ENCODE measurements around the gene ZNF444. TPM values are rescaled to one million over a fixed set of nuclear protein-coding genes. Genes with fewer than 3 reads are reported as not detected.

The ZNF444 gene
- total and polyA plus RNA-seq, 2 of the 8 experiments (the other 6 are each of a cell fraction or from before 2014, with no cell fraction given): 49.5 to 54.5 TPM

DNA sequence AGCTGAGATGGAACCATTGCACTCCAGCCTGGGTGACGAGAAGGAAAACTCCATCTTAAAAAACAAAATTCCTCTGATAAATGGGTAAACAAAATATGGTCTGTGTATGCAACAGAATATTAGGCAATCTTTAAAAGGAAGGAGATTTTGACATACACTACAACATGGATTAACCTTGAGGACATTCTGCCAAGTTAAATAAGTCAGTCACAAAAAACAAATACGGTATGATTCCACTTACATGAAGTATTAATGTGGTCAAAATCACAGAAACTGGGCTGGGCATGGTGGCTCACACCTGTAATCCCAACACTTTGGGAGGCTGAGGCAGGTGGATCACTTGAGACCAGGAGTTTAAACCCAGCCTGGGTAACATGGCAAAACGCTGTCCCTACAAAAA, 3.0 kb upstream of the ZNF444 start:
- no peak overlapping the region for H2AK5ac ChIP-seq (ENCODE audit: low read depth, low read length)
- no peaks in the 10 kb centered on the region for H3K27me3 ChIP-seq (replicated peaks in 1 of 4; ENCODE audit: control insufficient read depth in 3 of 4, extremely low read depth in 1 of 4, insufficient read depth in 3 of 4, low read length in 3 of 4)
- H3K79me1 ChIP-seq (ENCODE audit: low read depth, low read length): peaks cover 5% of the 10 kb centered on the region; the same call in 1 of the 2 replicates
- no peak overlapping the region for H2AFZ ChIP-seq (ENCODE audit: low read length)
- H2BK12ac ChIP-seq (ENCODE audit: low read depth, low read length): no peak overlapping the region
- H4K91ac ChIP-seq (replicated peaks; ENCODE audit: insufficient read length, low read length): no peak overlapping the region
- peaks cover 0 to 15% of the 10 kb centered on the region in 2 experiments; a peak in 2 of 4 replicates for H3K79me2 ChIP-seq (ENCODE audit: control insufficient read depth in 1 of 2, insufficient read depth in 2 of 2, low read length in 2 of 2)
- peaks cover 0 to 2% of the 10 kb centered on the region in 2 experiments for H4K20me1 ChIP-seq (replicated peaks in 1 of 2; ENCODE audit: control insufficient read depth in 1 of 2, insufficient read depth in 2 of 2, low read length in 2 of 2)
- ChIA-PET POLR2A (ENCODE audit: partially characterized antibody) (interaction anchor here (0.8 to 3.0 kb wide), 4 partner anchors 10 to 57 kb away, joined by 3 to 8 read pairs (median 4); no protein-coding TSS in a partner anchor), CTCF (ENCODE audit: partially characterized antibody) (interaction anchor here (0.7 to 7.1 kb wide), 8 partner anchors 9 to 171 kb away, joined by 3 to 35 read pairs (median 3); no protein-coding TSS in a partner anchor)
- H3K23me2 ChIP-seq (ENCODE audit: low read depth, low read length): peaks cover 10% of the 10 kb centered on the region
- no peak overlapping the region for H3K14ac ChIP-seq (ENCODE audit: insufficient read length)
- DNase-seq (ENCODE audit: low read depth in 1 of 2, low spot score in 2 of 2) (no peak), FAIRE-seq (no peak)
- H3K9ac ChIP-seq (replicated peaks in 1 of 4; ENCODE audit: extremely low read depth in 1 of 4, low read depth in 3 of 4, low read length in 3 of 4): no peak overlapping the region
- no peak overlapping the region for H2BK120ac ChIP-seq (replicated peaks; ENCODE audit: low read depth, low read length)
- 93% methylated on average over 2 of the region's 3 CpGs; no CpG with 5 or more reads in 1 of the 2 experiments for WGBS, 2 experiments (ENCODE audit: extremely low coverage in 1 of 2, insufficient coverage in 1 of 2, insufficient read length in 1 of 2, insufficient replicate concordance in 2 of 2, low coverage in 1 of 2, low lambda C conversion rate in 2 of 2, missing lambda C conversion rate in 1 of 2)
- no peak overlapping the region for H3K4ac ChIP-seq (replicated peaks; ENCODE audit: insufficient read length, low read depth, low read length)
- H3K23ac ChIP-seq (ENCODE audit: insufficient read length): no peak overlapping the region
- no peak overlapping the region for H2BK20ac ChIP-seq (ENCODE audit: low read length)
- H2BK5ac ChIP-seq (ENCODE audit: low read depth, low read length): no peak overlapping the region
- no peak overlapping the region for H4K8ac ChIP-seq (ENCODE audit: extremely low read depth, insufficient read depth, low read length)
- H2BK15ac ChIP-seq (ENCODE audit: low read length): no peak overlapping the region
- peaks cover 7 to 20% (median 9%) of the 10 kb centered on the region in 4 experiments for H3K4me1 ChIP-seq (replicated peaks in 1 of 4; ENCODE audit: control insufficient read depth in 3 of 4, insufficient read depth in 4 of 4, low read length in 3 of 4)
- no peak overlapping the region for H3K4me3 ChIP-seq (ENCODE audit: extremely low read depth in 1 of 4, insufficient read depth in 2 of 4, low read depth in 3 of 4, low read length in 4 of 4)
- H3K9me3 ChIP-seq (ENCODE audit: insufficient read depth in 2 of 2, low read depth in 1 of 2, low read length in 1 of 2): no peaks in the 10 kb centered on the region
- no peak overlapping the region for H3K18ac ChIP-seq (ENCODE audit: extremely low read depth, low read length)
- H3K36me3 ChIP-seq (ENCODE audit: control insufficient read depth in 2 of 4, insufficient read depth in 4 of 4, low read length in 3 of 4): no peaks in the 10 kb centered on the region
- no peak overlapping the region for H4K5ac ChIP-seq (ENCODE audit: insufficient read length, low read depth, low read length)
- no peak overlapping the region for H3K56ac ChIP-seq (replicated peaks; ENCODE audit: insufficient read length, low read depth, low read length)
- no peak overlapping the region for H3K4me2 ChIP-seq (ENCODE audit: insufficient read depth in 1 of 2, low read depth in 2 of 2, low read length in 2 of 2)
- no peak overlapping the region for H3K27ac ChIP-seq (ENCODE audit: low read depth, low read length)
- TF ChIP-seq TEAD4 (IDR thresholded peaks at IDR 0.05; ENCODE audit: low read depth, low read length): no peak
- TF ChIP-seq POU5F1 (IDR thresholded peaks at IDR 0.05; ENCODE audit: low read depth, low read length): no peak
- TF ChIP-seq, protein P1, sequence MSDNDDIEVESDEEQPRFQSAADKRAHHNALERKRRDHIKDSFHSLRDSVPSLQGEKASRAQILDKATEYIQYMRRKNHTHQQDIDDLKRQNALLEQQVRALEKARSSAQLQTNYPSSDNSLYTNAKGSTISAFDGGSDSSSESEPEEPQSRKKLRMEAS (IDR thresholded peaks at IDR 0.05): no peak
- TF ChIP-seq ZNF274 (IDR thresholded peaks at IDR 0.05; ENCODE audit: borderline replicate concordance, extremely low read depth, low read length): no peak
- no peak for TF ChIP-seq RFX5 (IDR thresholded peaks at IDR 0.05; ENCODE audit: borderline replicate concordance, low read depth, low read length)
- TF ChIP-seq, protein P2, sequence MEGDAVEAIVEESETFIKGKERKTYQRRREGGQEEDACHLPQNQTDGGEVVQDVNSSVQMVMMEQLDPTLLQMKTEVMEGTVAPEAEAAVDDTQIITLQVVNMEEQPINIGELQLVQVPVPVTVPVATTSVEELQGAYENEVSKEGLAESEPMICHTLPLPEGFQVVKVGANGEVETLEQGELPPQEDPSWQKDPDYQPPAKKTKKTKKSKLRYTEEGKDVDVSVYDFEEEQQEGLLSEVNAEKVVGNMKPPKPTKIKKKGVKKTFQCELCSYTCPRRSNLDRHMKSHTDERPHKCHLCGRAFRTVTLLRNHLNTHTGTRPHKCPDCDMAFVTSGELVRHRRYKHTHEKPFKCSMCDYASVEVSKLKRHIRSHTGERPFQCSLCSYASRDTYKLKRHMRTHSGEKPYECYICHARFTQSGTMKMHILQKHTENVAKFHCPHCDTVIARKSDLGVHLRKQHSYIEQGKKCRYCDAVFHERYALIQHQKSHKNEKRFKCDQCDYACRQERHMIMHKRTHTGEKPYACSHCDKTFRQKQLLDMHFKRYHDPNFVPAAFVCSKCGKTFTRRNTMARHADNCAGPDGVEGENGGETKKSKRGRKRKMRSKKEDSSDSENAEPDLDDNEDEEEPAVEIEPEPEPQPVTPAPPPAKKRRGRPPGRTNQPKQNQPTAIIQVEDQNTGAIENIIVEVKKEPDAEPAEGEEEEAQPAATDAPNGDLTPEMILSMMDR (IDR thresholded peaks at IDR 0.05; ENCODE audit: control extremely low read depth in 1 of 3, insufficient read depth in 1 of 3, low read depth in 1 of 3, low read length in 3 of 3): no peak
- TF ChIP-seq SAP30 (IDR thresholded peaks at IDR 0.05; ENCODE audit: insufficient read depth, insufficient replicate concordance, low read length): no peak
- TF ChIP-seq NRF1 (IDR thresholded peaks at IDR 0.05; ENCODE audit: low read depth, low read length): no peak
- no peak for TF ChIP-seq KDM5A (IDR thresholded peaks at IDR 0.05; ENCODE audit: low read length)
- TF ChIP-seq, protein P3, sequence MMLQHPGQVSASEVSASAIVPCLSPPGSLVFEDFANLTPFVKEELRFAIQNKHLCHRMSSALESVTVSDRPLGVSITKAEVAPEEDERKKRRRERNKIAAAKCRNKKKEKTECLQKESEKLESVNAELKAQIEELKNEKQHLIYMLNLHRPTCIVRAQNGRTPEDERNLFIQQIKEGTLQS (IDR thresholded peaks at IDR 0.05; ENCODE audit: insufficient read depth, low read depth, low read length): no peak

Measured in H1 (cell line).